Stimulated activated CD4-positive, alpha-beta T cell treated with anti-CD3 and anti-CD28 coated beads, Interleukin-1b, Interleukin-23, amount 100 ng/mL, for 4 hours (primary cell): ENCODE measurements around the gene CAMKMT.

Experiments used
- DNase-seq, 2 donors: peaks; one replicate each; pipeline ENCODE4 v3.0.0-alpha.2; 2020; ENCODE audit warnings: low read depth in 2 of 2

The CAMKMT gene

DNA sequence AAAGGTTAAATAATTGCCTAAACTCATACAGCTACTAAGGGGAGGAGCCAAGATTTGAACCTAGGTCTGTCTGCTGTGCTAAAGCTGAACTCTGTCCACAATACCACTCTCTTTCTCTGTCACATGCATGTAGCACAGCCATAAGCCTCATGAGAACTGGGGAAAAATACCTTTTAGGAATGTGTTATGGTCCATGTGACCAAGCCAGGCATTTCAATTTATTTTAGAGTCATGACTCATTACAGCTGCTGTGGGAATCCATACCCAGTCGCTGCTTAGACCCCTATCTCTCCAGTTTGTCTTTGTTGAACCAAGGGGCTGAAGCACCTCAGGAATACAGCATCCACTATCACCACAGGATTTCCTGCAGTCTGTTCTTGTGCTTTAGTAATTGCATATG lies 379.8 kb downstream of the CAMKMT start:
- DNase-seq = no peak

DNA sequence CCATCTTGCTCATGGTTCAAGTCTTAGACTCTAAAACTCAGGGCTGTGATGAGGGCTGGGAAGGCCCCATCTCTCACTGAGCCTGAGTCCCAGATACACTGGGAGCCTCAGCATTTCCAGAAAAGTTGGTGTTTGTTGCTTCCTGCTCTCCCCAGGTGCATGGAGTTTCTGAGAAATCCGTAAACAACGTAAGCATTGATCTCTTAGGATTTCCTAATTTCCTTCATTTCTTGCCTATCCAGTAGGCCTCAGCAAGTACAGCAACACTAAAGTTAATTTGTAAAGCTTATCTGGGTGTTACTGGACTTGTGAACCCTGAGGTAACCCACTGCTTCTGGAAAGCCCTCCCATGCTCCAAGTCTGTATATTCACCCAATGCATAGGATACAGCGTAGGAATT lies 380.3 kb downstream of the CAMKMT start:
- DNase-seq = no peak

DNA sequence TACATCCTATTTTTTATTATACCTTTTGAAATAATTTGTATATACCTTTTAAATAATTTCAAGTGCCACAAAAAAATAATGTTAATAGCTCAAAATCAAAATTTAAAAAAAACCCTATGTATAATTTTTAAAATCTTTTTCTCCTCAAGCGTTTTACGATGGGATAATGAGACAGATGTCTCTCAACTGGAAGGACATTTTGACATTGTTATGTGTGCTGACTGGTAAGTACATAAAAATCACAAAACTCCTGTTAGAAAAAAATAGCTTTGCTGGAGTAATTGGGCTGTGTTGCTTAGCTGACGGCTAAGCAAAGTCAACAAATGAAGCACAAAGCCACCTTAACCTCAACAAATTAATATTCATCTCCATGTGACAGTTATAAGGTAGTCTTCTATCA lies 381.7 kb downstream of the CAMKMT start:
- no peak for DNase-seq

DNA sequence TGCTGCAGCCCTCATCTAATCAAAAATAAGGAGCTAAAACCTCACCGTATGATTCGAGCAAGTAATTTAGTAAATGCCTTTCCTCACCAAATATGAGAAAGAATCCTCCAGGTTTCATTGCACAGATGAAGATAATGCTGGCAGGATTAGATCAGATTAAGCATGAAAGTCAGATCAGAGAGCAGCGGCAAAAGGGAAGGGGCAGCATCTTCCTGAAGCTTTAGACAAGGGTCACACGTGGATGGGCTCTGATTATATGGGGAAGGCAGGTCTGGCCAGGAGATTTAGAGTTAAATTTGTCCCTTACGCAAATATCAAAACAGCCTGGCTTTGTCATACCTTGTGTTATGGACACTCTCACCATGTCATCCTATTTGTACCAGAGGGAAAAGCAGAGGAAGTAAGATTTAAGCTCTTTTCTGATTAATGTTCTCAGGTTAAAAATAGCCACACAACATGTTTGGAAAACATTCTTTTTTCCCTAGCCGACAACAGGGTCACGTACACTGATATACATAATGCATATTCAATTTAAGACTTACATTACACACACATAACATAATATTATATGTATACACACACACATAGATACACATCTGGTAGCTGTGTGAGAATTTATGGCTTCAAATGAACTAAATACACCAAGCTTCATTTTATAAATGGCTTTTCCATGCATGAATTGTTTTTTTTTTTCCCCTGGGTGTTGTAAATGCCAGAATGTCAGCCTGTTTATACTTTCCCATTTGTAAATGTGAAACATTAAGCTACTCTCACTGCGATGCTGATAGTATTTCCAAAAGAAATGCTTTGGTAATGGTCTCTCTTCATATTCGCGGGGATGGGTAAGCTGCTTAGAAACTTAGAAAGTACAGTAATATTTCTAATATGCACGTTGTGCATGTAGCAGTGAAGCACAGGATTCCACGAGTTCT lies 383.5 kb downstream of the CAMKMT start:
- no peak for DNase-seq

DNA sequence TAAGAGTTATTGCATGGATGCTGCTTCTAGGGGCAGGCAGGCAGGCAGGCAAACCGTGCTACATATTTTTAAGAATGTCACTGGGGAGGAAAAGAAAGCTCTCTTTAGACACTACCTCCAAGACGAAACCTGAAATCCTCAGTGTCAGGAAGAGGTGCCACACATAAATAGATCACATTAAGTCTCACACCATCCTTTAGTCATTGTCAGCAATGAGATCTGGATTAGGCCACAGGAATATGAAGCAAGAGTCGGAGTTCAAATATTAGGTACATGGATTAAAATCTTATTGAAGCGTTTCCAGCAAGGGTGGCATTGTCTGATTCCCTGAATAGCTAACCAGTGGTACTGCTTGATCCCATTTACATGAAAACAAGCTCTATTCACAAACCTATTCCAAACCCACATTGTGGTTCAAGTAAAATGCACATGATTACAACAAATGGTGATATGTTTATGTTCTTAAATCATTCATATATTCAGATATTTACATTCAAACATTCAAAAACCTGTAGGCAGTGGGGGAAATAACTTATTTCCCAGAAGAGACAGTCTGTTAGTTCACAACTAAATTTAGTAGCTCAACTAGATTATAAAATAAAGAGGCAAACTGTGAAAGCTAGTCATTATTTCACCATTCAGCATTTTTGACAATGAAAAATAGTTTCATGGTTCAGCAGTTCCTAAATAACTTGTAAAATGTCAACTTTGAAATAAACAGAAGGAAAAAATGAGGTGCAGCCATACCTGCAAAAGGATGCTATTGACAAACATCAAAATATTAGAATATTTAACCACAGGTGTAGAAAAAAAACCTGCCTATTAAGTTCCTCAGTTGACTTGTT lies 384.4 kb downstream of the CAMKMT start:
- DNase-seq = no peak

DNA sequence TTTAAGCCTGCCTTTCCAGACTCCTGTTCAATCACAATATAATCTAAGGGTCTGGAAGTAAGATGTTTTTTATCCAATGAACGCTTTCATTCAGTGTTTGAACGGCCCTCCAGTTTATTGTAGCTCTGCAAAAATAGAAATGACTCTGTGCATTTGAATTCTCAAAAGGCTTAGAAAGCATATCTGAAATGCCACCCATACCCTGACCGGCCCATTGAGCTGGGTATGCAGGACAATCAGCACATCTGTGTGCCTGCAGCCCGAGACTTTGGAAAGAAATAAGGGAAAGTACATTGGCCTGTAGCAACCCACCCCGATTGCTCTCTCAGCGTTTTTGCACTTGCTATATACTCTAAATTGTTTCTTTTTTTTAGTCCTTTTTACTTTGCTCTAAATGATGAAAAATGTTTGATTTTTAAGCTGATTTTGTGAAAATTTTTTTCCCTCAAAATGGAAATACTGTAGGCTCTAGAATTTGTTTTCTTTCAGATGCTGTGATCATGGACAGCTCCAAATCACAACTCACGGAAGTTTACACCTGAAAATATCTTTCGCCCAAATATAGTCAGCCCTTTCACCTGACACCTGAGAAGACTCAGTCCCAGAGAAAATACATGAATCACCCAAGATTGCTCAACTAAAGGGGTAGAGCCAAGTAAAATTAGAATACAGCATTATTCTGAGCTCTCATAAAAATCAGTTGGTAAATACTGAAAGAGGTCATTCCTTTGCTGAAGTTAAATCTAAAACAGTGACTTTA lies 385.3 kb downstream of the CAMKMT start:
- DNase-seq = no peak

DNA sequence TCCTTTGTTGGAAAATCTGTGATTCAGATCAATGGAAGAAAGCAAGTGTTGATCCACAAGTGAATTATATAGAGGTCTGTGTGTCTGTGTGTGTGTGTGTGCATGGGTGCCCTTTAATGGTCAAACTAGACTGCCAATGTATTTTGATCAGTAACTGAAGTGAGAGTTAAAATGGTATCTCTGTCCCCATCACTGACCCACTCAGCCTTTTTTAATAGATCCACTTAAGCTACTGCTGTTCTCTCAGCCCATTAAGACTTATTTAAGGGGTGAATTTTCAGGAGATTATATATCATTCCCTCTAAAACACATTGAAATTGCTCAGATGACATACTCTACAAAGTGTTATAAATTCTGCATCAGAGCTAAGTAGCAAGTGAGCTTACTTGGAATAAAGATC lies 386.0 kb downstream of the CAMKMT start:
- DNase-seq = no peak

DNA sequence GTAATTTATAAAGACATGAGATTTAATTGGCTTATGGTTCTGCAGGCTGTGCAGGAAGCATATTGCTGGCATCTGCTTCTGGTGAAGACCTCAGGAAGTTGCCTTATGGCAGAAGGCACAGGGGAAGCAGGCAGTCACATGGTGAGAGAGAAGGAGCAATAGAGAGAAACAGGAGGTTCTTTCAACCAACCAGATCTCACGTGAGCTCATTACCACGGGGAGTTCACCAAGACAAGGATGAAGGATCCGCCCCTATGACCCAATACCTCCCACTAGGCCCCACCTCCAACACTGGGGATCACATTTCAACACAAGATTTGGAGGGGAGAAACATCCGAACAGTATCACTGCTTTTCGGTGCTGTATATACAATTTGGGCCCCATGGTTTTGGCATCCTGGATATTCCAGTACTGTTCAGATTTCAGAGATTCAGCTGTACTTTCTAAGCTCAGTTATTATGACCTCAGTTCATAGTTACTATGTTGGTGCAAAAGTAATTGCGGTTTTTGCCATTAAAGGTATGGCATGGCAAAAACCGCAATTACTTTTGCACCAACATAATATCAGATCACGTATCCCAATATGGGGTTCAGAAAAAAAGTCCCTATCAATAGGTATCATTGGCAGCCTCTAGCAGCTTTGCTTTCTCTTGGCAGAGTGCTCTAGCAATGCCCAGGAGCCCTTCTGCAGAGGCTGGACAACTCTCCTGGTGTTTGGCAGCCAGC lies 390.2 kb downstream of the CAMKMT start:
- no peak for DNase-seq

DNA sequence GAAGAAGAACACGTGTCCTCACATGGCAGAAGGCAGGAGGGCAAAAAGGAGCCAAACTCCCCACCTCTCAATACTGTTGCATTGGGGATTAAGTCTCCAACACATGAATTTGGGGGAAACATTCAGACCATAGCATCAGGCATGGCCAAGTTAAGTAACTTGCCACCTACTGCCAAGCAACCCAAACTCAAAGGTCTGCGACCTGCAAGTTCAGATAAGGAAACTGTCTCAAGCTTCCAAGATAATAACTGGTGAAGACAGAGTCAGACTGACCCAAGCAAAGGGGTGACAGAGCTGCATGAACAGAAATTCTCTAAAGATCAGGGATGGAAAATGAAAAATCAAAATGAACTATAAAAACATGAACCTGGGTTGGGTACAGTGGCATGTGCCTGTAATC lies 391.0 kb downstream of the CAMKMT start:
- DNase-seq = no peak

DNA sequence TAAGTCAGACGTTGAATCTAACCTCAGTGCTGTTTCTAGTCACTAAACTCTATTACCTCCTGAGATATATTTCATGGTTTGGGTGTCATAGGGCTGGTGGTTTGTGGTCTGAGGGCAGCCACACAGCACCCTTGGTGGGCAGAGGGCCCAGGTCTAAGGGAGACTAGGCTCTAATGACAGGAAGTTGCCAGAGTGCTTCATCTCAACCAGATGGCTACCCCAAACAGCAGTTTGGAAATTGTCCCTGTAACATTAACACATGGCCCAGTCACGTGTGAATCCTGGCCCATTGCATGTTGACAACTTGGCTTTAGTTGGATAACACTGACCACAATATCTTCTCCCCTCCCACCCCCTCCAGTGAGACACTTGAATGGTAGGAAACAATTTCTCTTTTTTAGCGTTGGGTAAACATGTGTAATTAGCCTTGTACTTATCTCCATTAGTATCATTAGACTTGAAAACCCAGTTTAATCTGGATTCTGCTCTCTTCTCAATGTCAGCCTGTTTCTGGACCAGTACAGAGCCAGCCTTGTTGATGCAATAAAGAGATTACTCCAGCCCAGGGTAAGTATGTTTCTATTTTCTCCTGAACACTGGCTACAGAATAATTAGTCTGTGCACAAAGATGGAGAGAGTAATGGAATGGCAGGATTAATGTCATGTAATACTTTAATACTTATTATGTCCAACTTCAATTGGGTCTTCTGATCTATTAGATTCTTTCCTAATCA lies 392.0 kb downstream of the CAMKMT start:
- DNase-seq = no peak

DNA sequence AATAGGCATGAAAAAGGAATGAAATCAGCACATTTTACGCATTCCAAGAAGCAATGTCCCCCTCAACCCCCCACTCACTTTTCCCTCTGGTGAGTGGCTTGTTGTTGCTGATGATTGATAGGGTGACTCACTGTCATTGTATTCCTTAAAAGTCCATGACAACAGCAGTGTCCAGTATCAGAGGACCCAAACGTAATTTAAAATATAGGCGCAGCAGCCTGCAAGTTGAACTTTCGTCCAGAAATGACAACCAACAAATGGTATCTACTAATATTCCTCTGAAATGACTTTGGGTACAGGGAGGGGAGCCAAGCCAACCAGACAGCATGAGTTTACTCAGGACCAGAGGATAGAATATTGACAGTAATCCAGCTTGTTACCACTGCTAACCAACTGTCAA lies 396.8 kb downstream of the CAMKMT start:
- no peak for DNase-seq

DNA sequence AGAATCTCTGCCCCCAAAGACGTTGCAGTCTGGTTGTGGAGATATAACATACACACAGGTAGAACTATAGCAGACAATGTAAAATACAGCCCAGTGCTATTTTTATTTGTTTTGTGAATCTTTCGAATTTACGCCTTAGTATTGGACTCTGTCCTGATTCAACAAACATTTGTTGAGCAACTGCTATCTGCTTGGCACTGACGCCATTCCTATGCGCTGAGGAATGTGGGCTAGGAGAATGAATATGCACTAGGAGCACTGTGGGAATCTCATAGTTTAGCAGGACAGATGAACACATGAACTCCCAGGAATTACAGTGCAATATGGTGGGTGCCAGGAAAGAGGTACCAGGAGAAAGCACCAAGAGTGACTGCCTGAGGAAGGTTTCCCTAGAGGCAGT lies 398.1 kb downstream of the CAMKMT start:
- no peak for DNase-seq

DNA sequence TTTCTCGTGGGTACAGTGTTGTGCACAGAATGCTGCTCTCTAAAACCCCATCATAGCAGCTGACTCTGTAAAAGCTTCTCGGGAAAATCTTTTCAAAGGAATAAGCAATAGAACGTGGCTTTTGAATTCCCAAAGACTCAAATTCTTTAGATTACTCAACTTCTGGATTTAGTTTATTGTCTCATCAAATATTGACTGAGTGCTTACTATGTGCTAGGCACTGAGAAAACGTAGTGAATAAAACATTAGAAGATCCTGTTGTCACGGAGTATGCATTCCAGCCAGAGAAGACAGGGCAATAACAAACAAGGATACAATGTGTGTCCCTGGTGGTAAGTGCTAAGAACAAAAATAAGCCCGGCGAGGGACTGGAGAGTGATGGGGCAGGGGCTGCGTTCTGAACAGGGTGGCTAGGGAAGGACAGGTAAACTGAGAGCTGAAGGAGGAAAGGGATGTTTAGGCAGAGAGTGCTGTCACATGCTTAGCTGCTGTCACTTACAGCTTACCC lies 401.6 kb downstream of the CAMKMT start:
- no peak for DNase-seq

DNA sequence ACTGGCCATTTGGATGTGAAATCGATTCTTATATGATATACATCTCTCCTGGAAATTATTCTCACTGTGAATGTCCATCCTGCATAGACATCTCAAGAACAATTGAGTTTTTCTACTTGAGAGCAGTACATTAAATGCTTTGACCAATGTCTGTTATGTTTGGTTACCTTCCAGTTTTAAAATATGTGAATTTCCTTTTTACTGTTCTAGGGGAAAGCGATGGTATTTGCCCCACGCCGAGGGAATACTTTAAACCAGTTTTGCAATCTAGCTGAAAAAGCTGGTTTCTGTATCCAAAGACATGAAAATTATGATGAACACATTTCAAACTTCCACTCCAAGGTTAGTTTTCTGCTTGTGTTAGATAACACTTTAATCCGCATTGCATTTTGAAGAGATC lies 404.5 kb downstream of the CAMKMT start:
- DNase-seq = no peak

DNA sequence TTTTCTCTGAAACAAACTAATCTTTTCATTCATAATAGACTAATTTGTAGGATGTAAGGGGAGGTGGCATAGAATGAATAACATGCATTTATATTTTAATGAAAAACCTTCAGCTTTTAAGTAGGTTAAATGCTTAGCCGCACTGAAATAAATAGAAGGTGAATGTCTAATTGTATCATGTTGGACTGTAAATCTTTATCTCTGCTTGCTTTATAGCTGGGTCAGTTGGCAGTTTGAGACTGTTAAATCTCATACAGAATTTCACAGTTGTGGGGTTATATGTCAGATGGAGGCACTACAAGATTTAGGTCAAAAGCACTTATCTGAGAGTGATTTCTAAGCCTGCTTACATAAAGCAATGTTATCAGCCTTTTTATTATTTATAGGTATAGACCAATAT lies 405.0 kb downstream of the CAMKMT start:
- no peak for DNase-seq

DNA sequence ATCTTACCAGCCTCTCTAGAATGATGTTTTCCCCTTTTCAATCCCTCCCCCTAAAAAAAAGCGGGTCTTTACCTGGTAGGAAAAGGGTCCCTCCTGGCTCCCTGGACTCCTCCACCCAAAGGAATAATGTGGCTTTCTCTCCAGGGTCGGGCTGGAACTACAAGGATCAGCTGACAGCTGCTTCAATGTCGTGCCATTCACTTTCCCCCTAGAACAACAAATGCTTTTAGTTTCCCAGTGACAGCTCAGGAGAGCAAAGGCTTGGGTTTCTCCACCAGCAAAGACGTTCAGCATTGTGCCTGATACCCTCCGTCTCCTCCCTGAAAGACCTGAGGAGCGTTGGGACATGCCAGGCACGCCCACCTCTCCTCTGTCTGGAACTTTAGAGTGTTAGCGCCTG lies 405.9 kb downstream of the CAMKMT start:
- no peak for DNase-seq

DNA sequence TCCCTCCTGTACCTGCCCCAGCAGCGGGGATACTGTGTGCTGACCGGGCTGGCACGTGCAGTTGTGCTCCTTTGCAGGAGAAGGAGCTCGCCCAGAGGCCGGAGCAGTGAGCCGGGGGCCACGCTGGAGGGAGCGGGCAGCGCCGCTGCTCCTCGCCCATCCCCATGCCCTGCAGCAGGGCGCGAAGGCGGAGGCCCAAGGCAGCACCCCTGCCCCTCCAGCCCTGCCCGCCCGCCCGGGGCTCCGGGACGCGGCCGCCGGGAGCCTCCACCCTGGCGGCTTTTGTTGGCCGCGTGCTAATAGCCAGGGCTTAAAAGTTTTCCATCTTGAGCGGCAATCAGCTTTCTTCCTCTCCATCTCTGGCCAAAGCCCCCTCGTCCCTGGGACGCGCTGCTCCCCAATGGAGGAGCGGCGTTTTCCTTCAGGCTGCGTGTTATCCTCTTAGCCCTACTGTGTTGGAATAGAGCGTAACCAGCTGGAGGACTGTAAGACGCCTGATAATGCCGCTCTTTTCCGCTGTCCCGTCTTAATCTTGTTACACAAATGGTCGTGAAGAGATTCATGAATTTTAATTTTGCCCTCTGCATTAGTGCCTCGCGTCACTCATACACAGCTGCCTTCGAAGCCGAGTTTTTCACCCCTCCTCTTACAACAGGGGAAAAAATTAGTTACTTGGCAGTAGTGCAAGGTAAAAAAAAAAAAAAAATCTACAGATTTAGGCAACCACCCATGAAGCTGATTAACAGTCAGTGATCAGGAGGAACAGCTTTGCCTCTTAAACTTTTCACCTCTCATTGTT lies 406.9 kb downstream of the CAMKMT start:
- no peak for DNase-seq

DNA sequence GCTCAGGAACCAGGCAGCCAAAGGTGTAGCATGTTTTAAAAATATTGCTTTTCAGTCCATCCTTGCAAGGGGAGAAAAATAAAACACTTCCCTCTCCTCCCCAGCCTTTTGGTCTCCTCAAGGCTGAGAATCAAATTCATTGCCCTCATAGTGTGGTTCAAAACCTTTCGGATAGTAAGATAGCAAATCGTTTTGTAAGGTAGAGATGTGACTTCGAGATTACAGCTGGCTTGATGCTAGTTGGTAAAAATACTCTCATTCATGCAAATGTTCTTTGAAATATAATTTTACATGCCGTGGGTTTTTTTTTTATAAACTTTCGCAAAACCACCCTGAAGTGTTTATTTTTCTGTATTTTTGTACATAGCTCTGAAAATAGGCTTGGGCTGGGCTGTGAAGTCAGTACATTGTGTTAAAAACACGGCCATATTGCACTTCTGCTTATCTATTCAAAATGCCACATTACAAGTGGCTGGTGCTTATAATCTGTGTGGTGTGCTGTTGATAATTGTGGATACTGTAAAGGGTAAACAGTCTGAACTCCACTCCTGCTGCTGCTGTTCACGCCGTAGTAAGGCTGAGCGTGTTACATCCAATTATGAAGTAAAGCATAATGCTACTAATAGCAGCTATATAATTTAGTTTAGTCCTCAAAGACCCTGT lies 407.7 kb downstream of the CAMKMT start:
- no peak for DNase-seq
